Retinal pigment epithelial cell (primary cell): ENCODE measurements around the gene FTO.

Source experiments
- DNase-seq: peaks from one replicate; pipeline ENCODE4 v3.0.0-alpha.2; 2010; ENCODE audit warnings: low read depth
- H3K4me3 ChIP-seq: 2 replicates; pipeline ENCODE4 v1.5.1; 2011; ENCODE audit warnings: mild to moderate bottlenecking, low read length, control low read depth, moderate library complexity
- TF ChIP-seq, protein P1 (sequence below): conservative IDR thresholded peaks from 2 replicates; pipeline ENCODE4 v1.5.1; 2011; ENCODE audit warnings: low read depth, low read length, control low read depth, inconsistent platforms

Gene FTO

DNA sequence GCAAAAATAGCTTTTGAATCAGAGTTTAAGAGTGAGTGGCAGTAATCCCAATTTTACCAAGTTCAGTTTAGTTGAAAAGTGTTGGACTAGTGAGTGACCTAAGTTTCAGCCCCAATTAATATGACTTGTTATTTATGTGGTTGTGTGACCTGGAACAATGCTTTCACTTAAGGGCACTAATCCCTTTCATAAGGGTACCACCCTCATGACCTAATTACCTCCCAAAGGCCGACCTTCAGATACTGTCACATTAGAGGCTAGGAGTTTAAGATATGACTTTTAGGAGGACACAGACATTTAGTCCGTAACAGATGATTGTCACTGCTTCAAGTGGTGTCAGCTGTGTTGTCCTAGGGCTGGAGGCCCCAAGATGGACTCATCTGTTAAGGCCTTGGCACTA is 392.7 kb downstream of the FTO start:
- TF ChIP-seq, protein P1, sequence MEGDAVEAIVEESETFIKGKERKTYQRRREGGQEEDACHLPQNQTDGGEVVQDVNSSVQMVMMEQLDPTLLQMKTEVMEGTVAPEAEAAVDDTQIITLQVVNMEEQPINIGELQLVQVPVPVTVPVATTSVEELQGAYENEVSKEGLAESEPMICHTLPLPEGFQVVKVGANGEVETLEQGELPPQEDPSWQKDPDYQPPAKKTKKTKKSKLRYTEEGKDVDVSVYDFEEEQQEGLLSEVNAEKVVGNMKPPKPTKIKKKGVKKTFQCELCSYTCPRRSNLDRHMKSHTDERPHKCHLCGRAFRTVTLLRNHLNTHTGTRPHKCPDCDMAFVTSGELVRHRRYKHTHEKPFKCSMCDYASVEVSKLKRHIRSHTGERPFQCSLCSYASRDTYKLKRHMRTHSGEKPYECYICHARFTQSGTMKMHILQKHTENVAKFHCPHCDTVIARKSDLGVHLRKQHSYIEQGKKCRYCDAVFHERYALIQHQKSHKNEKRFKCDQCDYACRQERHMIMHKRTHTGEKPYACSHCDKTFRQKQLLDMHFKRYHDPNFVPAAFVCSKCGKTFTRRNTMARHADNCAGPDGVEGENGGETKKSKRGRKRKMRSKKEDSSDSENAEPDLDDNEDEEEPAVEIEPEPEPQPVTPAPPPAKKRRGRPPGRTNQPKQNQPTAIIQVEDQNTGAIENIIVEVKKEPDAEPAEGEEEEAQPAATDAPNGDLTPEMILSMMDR: no peak

DNA sequence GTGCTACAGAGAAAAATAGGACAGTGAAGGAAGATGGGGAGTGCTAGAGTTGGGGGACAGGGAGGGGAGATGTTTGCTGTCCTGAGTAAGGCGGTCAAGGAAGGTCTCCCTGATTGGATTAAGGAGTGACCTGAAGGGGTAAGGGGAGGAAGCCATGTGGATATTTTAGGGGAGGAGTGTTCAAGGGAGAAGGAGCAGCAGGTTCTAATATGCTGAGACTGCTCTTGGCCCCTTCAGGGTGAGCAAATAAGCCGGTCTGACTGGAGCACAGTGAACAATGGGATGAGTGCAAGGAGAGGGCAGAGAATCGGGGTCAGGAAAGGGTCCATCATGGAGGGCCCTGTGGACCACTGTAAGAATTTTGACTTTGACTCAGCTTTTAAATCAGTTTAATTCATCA is 393.8 kb downstream of the FTO start:
- H3K4me3 ChIP-seq: no peak overlapping the region
- TF ChIP-seq, protein P1: no peak
- no peak for DNase-seq

More for the DNA sequence above, 392.7 kb downstream of the FTO start:
- DNase-seq: no peak
- H3K4me3 ChIP-seq: no peak overlapping the region

DNA sequence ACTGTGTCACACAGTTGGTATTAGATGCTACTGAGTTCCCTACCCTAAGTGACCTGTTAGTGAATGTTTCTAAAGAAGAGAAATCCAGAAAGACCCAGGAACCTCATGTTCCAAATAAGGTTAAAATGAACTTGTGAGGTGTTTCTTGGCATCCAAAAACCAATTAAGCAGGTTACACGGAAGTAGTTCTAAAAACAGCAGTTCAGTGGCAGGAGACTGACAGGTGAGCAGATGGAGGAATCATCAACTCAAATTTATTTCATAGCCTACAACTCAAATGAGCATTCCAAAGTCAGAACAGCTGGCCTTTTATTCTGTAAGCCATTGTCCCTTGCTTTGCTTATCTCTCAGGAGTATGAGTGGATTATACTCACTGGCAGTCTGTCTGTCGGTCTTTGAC is 394.3 kb downstream of the FTO start:
- TF ChIP-seq, protein P1: no peak
- DNase-seq: no peak

DNA sequence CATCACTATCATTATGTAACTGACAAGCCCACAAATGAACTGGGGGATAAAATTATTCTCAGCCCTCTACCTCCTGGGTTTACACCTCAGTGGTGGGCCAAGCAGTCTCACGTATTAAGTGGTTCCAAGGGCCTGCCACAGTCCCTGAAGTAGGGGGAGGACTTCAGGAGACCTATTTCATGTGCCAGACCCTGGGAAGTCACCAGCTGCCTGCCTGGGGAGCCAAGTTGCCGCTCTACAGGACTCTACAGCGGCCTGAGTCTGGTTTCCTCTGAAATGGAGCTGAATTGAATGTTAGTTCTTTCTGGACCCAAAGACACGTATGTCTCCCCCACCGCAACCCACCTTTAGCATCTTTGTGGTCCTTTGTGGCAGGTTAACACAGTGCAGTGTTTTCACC is 395.7 kb downstream of the FTO start:
- TF ChIP-seq, protein P1: no peak
- no peak overlapping the region for H3K4me3 ChIP-seq
- DNase-seq: no peak

More for the DNA sequence above, 394.3 kb downstream of the FTO start:
- H3K4me3 ChIP-seq: no peak overlapping the region

DNA sequence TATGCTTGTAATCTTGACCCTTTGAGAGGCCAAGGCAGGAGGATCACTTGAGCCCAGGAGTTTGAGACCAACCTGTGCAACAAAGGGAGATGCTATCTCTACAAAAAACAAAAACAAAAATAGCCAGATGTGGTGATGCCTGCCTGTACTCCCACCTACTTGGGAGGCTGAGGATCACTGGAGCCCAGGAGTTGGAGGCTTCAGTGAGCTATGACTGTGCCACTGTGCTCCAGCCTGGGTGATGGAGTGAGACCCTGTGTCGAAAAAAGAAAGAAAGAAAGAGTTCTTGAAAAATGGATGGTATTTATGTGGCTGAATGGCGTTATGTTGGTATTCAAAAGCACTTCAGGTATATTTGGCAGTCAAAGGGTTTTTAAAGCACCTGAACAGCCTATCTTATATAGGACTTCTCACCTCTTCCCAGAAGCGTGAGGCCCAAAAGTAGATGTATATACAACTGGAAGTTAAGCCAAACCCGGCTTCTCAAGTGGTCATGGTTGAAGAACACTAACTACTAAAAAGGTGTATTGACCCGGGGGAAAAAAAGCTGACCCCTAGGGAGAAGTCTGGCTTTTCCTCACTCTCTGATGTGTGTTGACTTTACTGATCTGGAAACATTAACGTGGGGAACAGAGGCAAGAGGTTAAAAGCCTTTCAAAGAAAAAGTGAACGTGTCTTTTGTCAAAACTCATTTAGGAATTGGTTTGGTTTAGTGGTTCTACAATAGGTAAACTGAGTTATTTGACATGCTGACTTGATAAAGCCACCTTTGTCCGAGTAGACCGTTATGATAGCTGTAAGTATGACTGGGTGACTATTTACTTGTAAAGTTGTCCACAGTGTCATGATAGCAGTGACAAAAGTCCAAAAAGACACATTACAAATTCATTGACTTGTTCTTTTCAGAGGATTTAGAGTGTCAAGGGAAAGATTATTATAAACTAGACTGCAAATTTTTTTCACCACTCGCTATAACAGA is 399.2 kb downstream of the FTO start:
- H3K4me3 ChIP-seq: no peak overlapping the region
- TF ChIP-seq, protein P1: no peak
- no peak for DNase-seq

DNA sequence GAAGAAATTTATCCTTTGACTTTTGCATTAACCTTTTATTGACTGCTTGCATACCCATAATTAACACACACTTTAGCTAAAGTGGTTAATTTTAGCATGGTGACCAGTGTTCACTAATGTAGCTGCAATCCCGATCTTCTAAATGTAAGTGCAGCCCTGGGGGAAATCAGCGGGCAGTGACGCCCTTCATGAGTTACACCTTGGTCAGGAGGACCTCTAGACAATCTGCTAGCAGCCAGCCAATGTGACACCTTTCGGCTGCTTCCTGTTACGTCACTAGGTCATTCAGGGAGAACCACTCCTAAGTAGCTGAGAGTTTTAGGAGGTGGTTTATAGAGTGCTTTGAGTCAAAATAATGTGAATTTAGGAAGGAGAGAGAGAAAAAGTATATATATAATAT is 402.1 kb downstream of the FTO start:
- TF ChIP-seq, protein P1: no peak
- DNase-seq: no peak
- H3K4me3 ChIP-seq: no peak overlapping the region

DNA sequence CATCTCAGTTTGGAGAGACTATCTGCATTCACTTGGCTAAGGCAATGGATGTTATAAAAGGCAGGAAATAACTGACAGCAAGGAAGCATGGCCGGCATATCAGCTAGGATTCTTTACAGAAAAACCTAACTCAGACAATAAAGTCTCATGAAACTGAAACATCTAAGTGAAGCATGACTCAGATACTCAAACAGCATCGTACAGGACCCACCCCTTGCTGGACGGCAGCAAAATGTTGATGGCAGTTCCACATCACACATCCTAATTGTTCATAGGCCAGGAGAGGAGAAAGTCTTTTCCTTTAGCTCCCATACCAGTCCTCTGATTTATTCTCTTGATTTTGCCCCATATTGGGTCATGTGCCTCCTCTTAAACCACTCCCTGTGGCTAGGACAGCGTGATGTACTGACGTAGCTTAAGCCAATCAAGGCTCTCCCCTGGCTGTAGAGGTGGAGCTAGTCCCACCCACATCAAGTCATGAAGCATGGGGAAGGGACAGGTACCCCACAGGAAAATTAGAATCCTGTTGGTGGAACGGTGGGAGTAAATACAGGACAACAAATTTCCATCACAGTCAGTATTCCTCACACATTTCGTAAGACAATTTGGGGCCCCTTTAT is 403.7 kb downstream of the FTO start:
- TF ChIP-seq, protein P1: no peak
- no peak for DNase-seq
- no peak overlapping the region for H3K4me3 ChIP-seq
